Ishikawa (cell line): ENCODE data around the gene RHOT2.
A peak's percentile ranks its signal among the peaks of the same experiment; 100 is the strongest.

ENCODE experiments used
- CEBPB ChIP-seq: IDR thresholded peaks from 2 replicates; pipeline ENCODE4 v1.6.1; 2012
- CREB1 ChIP-seq: IDR thresholded peaks from 2 replicates; pipeline ENCODE4 v1.6.1; 2012; ENCODE audit warnings: low read depth
- EGR1 ChIP-seq: IDR thresholded peaks from 2 replicates; pipeline ENCODE4 v1.6.1; 2012
- EP300 ChIP-seq: IDR thresholded peaks from 2 replicates; pipeline ENCODE4 v1.6.1; 2012; ENCODE audit warnings: borderline replicate concordance
- FOXM1 ChIP-seq: IDR thresholded peaks from 2 replicates; pipeline ENCODE4 v1.6.1; 2012; ENCODE audit warnings: low read depth, borderline replicate concordance
- NFIC ChIP-seq: IDR thresholded peaks from 2 replicates; pipeline ENCODE4 v1.6.1; 2012
- RAD21 ChIP-seq: IDR thresholded peaks from 2 replicates; pipeline ENCODE4 v1.6.1; 2012; ENCODE audit warnings: low read depth
- REST ChIP-seq: IDR thresholded peaks from 2 replicates; pipeline ENCODE4 v1.6.1; 2012; ENCODE audit warnings: low read depth, mild to moderate bottlenecking
- TAF1 ChIP-seq: IDR thresholded peaks from 2 replicates; pipeline ENCODE4 v1.6.1; 2012; ENCODE audit warnings: low read depth, mild to moderate bottlenecking
- TCF12 ChIP-seq: IDR thresholded peaks from 2 replicates; pipeline ENCODE4 v1.6.1; 2012; ENCODE audit warnings: low read depth
- TEAD4 ChIP-seq: IDR thresholded peaks from 2 replicates; pipeline ENCODE4 v1.6.1; 2012
- USF1 ChIP-seq: IDR thresholded peaks from 2 replicates; pipeline ENCODE4 v1.6.1; 2012
- YY1 ChIP-seq: IDR thresholded peaks from 2 replicates; pipeline ENCODE4 v1.6.1; 2012; ENCODE audit warnings: low read depth
- ZBTB7A ChIP-seq: IDR thresholded peaks from 2 replicates; pipeline ENCODE4 v1.6.1; 2012; ENCODE audit warnings: low read depth
- TF ChIP-seq, protein P1 (sequence below): IDR thresholded peaks from 2 replicates; pipeline ENCODE4 v1.6.1; 2012

The RHOT2 gene

GRCh38 chr16:674968-675883, 7.3 kb downstream of the RHOT2 start, which contains the start of gene RHBDL1:
RHBDL1 (plus strand) TSS chr16:675671; CDS start chr16:675791, 120 bp downstream.
- TF ChIP-seq YY1 (no peak), NFIC (peak; percentile 17; the same call in 1 of the 2 replicates)

GRCh38 chr16:675884-676564, 8.1 kb downstream of the RHOT2 start:
- TF ChIP-seq, protein P1, sequence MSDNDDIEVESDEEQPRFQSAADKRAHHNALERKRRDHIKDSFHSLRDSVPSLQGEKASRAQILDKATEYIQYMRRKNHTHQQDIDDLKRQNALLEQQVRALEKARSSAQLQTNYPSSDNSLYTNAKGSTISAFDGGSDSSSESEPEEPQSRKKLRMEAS, result no peak
- no peak for TF ChIP-seq NFIC
- no peak for TF ChIP-seq ZBTB7A
- TF ChIP-seq YY1, result no peak
- TF ChIP-seq TEAD4, result no peak
- no peak for TF ChIP-seq REST
- TF ChIP-seq RAD21, result no peak
- no peak for TF ChIP-seq TAF1
- no peak for TF ChIP-seq EP300
- no peak for TF ChIP-seq USF1

- TF ChIP-seq CEBPB (no peak), CREB1 (no peak), EP300 (no peak), TEAD4 (no peak), USF1 (no peak), TAF1 (no peak), EGR1 (no peak), RAD21 (no peak), TCF12 (no peak), YY1 (no peak)
These were observed 8.6 kb downstream of the RHOT2 start for GRCh38 chr16:676565-676902.

GRCh38 chr16:676913-677312, 9.0 kb downstream of the RHOT2 start:
- TF ChIP-seq CREB1, result no peak
- no peak for TF ChIP-seq TAF1
- TF ChIP-seq USF1, result no peak
- TF ChIP-seq, protein P1, result no peak
- TF ChIP-seq FOXM1, result no peak
- TF ChIP-seq TCF12, result no peak
- TF ChIP-seq YY1, result no peak
- TF ChIP-seq ZBTB7A, result no peak
- TF ChIP-seq TEAD4, result no peak
- TF ChIP-seq RAD21, result no peak
- TF ChIP-seq NFIC, result no peak
- TF ChIP-seq REST, result no peak
- TF ChIP-seq EGR1, result no peak
